Activated CD4-positive, alpha-beta T cell treated with anti-CD3 and anti-CD28 coated beads for 36 hours (primary cell): ENCODE results near the gene RAD21L1. TPM values are rescaled to one million over a fixed set of nuclear protein-coding genes. Genes with fewer than 3 reads are reported as not detected.

Experiments used
- total RNA-seq, 2 experiments: library from RNA; stranded (reverse); gene quantifications; one replicate each; pipeline ENCODE4 v1.2.3, GENCODE V29; 2021

The RAD21L1 gene
- total RNA-seq, 2 experiments from 2014 or later, result 0.32 TPM; not detected in 1

Other genes starting within 250 kb of the RAD21L1 start
- not detected for gene RSPO4, start 223.7 kb upstream of the RAD21L1 start, total RNA-seq
- 100 to 1,000 TPM; 143 to 178 TPM for gene PSMF1, start 107.4 kb upstream of the RAD21L1 start, total RNA-seq
- 1 to 10 TPM; 1.5 to 2.0 TPM for gene TMEM74B, start 41.1 kb upstream of the RAD21L1 start, total RNA-seq
- not detected for gene C20orf202, start 22.6 kb upstream of the RAD21L1 start, total RNA-seq
- 1 to 10 TPM; 2.5 to 2.9 TPM for gene SNPH, start 40.2 kb downstream of the RAD21L1 start, total RNA-seq
- 1 to 10 TPM; 2.8 to 3.2 TPM for gene SDCBP2, start 103.1 kb downstream of the RAD21L1 start, total RNA-seq
- gene FKBP1A, start 167.0 kb downstream of the RAD21L1 start, total RNA-seq, result 100 to 1,000 TPM; 265 to 316 TPM
- 10 to 100 TPM; 71.3 to 78.1 TPM for gene NSFL1C, start 240.8 kb downstream of the RAD21L1 start, total RNA-seq